Measurements from ENCODE around the gene CAPN5.
"Not testable (repeated sequence)": the region's sequence is repeated elsewhere in the genome, so short reads cannot be mapped to it uniquely, and the experiment has no call there.

Gene CAPN5

DNA sequence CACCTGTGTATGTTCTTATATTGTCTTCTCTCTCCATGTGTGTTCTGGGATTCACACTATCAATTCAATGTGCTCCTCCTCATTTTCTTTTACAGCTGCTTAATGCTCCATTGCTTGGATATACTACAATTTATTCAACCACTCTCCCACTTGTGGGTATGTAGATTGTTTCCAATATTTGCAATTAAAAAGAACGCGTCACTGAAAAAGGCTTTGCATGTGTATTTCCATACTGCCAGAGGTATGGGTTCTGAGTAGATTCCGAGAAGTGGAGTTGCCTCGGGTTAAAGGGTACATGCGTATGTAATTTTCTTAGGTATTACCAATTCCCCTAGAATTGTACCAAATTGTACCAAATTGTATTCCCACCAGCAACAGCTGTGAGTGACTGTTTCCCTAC is 7.0 kb upstream of the CAPN5 start:
- Histone ChIP-seq H3K79me2 (ENCODE audit: low read length) (no peaks in the 10 kb centered on the region), H3K9me3 (ENCODE audit: insufficient read depth, low read length) (peaks cover 25% of the 10 kb centered on the region; the same call in 1 of the 2 replicates), H3K9ac (ENCODE audit: low read length) (no peak overlapping the region), H3K4me2 (ENCODE audit: low read length) (no peak overlapping the region), H3K27me3 (ENCODE audit: low read depth, low read length) (peaks cover 7% of the 10 kb centered on the region), H3K27ac (ENCODE audit: low read length) (no peak overlapping the region), H3K4me1 (ENCODE audit: low read length) (no peaks in the 10 kb centered on the region), H4K20me1 (ENCODE audit: insufficient read depth, low read length) (no peaks in the 10 kb centered on the region), H3K36me3 (replicated peaks; ENCODE audit: low read depth, low read length) (no peaks in the 10 kb centered on the region), H2AFZ (ENCODE audit: low read depth, low read length) (no peak overlapping the region), H3K4me3 (ENCODE audit: low read length) (no peak overlapping the region)
- TF ChIP-seq, protein P1, sequence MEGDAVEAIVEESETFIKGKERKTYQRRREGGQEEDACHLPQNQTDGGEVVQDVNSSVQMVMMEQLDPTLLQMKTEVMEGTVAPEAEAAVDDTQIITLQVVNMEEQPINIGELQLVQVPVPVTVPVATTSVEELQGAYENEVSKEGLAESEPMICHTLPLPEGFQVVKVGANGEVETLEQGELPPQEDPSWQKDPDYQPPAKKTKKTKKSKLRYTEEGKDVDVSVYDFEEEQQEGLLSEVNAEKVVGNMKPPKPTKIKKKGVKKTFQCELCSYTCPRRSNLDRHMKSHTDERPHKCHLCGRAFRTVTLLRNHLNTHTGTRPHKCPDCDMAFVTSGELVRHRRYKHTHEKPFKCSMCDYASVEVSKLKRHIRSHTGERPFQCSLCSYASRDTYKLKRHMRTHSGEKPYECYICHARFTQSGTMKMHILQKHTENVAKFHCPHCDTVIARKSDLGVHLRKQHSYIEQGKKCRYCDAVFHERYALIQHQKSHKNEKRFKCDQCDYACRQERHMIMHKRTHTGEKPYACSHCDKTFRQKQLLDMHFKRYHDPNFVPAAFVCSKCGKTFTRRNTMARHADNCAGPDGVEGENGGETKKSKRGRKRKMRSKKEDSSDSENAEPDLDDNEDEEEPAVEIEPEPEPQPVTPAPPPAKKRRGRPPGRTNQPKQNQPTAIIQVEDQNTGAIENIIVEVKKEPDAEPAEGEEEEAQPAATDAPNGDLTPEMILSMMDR (IDR thresholded peaks at IDR 0.05; ENCODE audit: low read depth, low read length) = no peak

DNA sequence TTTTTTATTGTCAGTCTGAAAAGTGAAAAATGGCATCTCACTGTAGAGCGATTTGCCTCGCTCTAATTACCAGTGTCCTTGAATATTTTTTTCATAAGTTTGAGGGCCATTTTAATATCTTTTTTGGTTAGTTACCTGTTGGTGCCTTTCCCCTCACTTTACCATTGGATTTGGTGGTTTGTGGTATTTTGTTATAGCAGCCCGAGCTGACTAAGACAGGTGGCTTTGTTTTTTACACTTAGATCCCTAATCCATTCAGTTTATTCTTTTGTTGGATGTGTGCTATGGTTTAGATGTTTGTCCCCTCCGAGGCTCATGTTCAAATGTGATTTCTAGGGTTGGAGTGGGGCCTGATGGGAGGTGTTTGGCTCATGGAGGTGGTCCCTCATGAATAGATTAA is 6.5 kb upstream of the CAPN5 start:
- Histone ChIP-seq H4K20me1 (ENCODE audit: insufficient read depth, low read length) (no peaks in the 10 kb centered on the region), H3K27ac (ENCODE audit: low read length) (no peak overlapping the region), H3K9ac (ENCODE audit: low read length) (no peak overlapping the region), H2AFZ (ENCODE audit: low read depth, low read length) (no peak overlapping the region), H3K4me2 (ENCODE audit: low read length) (no peak overlapping the region), H3K4me1 (ENCODE audit: low read length) (no peaks in the 10 kb centered on the region), H3K27me3 (ENCODE audit: low read depth, low read length) (peaks cover 7% of the 10 kb centered on the region), H3K79me2 (ENCODE audit: low read length) (no peaks in the 10 kb centered on the region), H3K36me3 (replicated peaks; ENCODE audit: low read depth, low read length) (no peaks in the 10 kb centered on the region), H3K9me3 (ENCODE audit: insufficient read depth, low read length) (peaks cover 25% of the 10 kb centered on the region; the same call in 1 of the 2 replicates), H3K4me3 (ENCODE audit: low read length) (no peak overlapping the region)
- TF ChIP-seq, protein P1 (IDR thresholded peaks at IDR 0.05; ENCODE audit: low read depth, low read length) = no peak
- TF ChIP-seq EZH2phosphoT487 (IDR thresholded peaks at IDR 0.05; ENCODE audit: low read depth) = no peak

DNA sequence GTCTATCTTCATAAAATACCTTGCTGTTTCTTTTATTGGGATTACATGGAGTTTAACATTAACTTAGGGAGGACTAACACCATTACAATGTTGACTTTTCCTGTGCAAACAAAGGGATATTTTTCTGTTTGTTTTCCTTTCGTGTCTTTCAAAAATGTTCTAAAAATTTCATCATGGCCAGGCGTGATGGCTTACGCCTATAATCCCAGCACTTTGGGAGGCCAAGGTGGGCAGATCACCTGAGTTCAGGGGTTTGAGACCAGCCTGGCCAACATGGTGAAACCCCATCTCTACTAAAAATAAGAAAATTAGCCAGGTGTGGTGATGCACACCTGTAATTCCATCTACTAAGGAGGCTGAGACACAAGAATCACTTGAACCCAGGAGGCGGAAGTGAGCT is 5.5 kb upstream of the CAPN5 start:
- not testable (repeated sequence) for H4K20me1 ChIP-seq (ENCODE audit: insufficient read depth, low read length); H3K79me2 ChIP-seq (ENCODE audit: low read length); H3K4me1 ChIP-seq (ENCODE audit: low read length); H3K36me3 ChIP-seq (replicated peaks; ENCODE audit: low read depth, low read length); H3K27me3 ChIP-seq (ENCODE audit: low read depth, low read length); H3K4me3 ChIP-seq (ENCODE audit: low read length); H3K9ac ChIP-seq (ENCODE audit: low read length); H3K4me2 ChIP-seq (ENCODE audit: low read length); H2AFZ ChIP-seq (ENCODE audit: low read depth, low read length); H3K27ac ChIP-seq (ENCODE audit: low read length)
- H3K9me3 ChIP-seq (ENCODE audit: insufficient read depth, low read length) = peaks cover 18% of the 10 kb centered on the region; the same call in 1 of the 2 replicates

DNA sequence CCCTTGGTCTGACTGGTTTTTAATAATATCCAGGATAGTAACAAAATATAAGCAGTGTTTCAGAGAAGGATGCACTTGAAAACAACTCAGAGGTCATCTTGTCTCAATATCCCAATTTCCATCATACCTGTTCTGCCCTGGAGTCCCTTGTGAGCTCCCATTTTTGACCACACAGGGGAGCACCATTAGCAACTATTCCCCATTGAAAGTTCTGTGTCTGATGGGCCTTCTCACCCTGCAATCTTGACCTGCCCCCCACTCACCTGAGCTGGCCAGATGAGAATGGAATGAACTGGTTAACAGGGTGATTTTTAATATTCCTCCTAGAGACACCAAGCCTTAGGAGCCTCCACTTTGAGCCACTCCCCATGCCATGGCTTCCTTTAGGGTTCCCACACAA is 3.8 kb upstream of the CAPN5 start:
- Histone ChIP-seq H3K27me3 (ENCODE audit: low read depth, low read length) (peaks cover 7% of the 10 kb centered on the region), H3K27ac (ENCODE audit: low read length) (no peak overlapping the region), H3K9me3 (ENCODE audit: insufficient read depth, low read length) (0 out of 2 replicates have a peak, but pooled peaks cover 2% of the 10 kb centered on the region), H4K20me1 (ENCODE audit: insufficient read depth, low read length) (no peaks in the 10 kb centered on the region), H3K4me3 (ENCODE audit: low read length) (no peak overlapping the region), H3K36me3 (replicated peaks; ENCODE audit: low read depth, low read length) (no peaks in the 10 kb centered on the region), H2AFZ (ENCODE audit: low read depth, low read length) (no peak overlapping the region), H3K79me2 (ENCODE audit: low read length) (no peaks in the 10 kb centered on the region), H3K9ac (ENCODE audit: low read length) (no peak overlapping the region), H3K4me2 (ENCODE audit: low read length) (no peak overlapping the region), H3K4me1 (ENCODE audit: low read length) (peaks cover 5% of the 10 kb centered on the region)
- no peak for TF ChIP-seq EZH2phosphoT487 (IDR thresholded peaks at IDR 0.05; ENCODE audit: low read depth)
- TF ChIP-seq, protein P1 (IDR thresholded peaks at IDR 0.05; ENCODE audit: low read depth, low read length) = peak; percentile 37

DNA sequence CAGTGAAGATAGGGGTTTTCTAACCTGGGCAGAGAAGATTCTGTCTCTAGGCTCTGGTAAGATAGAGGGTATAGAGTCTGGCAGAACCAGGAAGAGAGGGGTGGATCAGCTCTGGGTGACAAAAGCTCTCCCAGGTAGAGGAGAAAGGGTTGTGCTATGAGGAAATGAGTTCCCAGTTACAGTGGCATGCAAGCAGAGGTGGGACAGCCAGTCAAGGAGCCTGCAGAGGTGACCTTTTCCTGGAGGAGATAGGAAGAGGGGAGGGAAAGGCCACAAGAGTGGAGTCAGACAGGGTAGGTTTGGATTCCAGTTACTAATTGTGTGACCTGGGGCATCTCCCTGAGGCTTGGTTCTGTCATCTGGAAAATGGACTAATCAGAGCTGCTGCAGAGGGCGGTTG is 3.4 kb upstream of the CAPN5 start:
- H2AFZ ChIP-seq (ENCODE audit: low read depth, low read length) = no peak overlapping the region

More for the DNA sequence above, 3.4 kb upstream of the CAPN5 start:
- Histone ChIP-seq H3K9ac (ENCODE audit: low read length) (no peak overlapping the region), H3K36me3 (replicated peaks; ENCODE audit: low read depth, low read length) (no peaks in the 10 kb centered on the region), H3K4me2 (ENCODE audit: low read length) (no peak overlapping the region), H3K27me3 (ENCODE audit: low read depth, low read length) (peaks cover 7% of the 10 kb centered on the region), H3K4me1 (ENCODE audit: low read length) (peaks cover 5% of the 10 kb centered on the region), H3K4me3 (ENCODE audit: low read length) (no peak overlapping the region), H3K79me2 (ENCODE audit: low read length) (no peaks in the 10 kb centered on the region), H4K20me1 (ENCODE audit: insufficient read depth, low read length) (no peaks in the 10 kb centered on the region), H3K9me3 (ENCODE audit: insufficient read depth, low read length) (no peaks in the 10 kb centered on the region), H3K27ac (ENCODE audit: low read length) (no peak overlapping the region)
- no peak for TF ChIP-seq EZH2phosphoT487 (IDR thresholded peaks at IDR 0.05; ENCODE audit: low read depth)
- TF ChIP-seq, protein P1 (IDR thresholded peaks at IDR 0.05; ENCODE audit: low read depth, low read length) = no peak

Measured in OCI-LY3 (cell line).